Stimulated activated CD8-positive, alpha-beta memory T cell treated with anti-CD3 and anti-CD28 coated beads, Interleukin-4, amount 100 ng/mL, for 4 hours (primary cell): ENCODE measurements around the gene LYPD1.

Experiments
- DNase-seq, 2 donors: peaks; one replicate each; pipeline ENCODE4 v3.0.0-alpha.2; 2020; ENCODE audit warnings: low read depth in 2 of 2, low spot score in 1 of 2

LYPD1 gene

DNA sequence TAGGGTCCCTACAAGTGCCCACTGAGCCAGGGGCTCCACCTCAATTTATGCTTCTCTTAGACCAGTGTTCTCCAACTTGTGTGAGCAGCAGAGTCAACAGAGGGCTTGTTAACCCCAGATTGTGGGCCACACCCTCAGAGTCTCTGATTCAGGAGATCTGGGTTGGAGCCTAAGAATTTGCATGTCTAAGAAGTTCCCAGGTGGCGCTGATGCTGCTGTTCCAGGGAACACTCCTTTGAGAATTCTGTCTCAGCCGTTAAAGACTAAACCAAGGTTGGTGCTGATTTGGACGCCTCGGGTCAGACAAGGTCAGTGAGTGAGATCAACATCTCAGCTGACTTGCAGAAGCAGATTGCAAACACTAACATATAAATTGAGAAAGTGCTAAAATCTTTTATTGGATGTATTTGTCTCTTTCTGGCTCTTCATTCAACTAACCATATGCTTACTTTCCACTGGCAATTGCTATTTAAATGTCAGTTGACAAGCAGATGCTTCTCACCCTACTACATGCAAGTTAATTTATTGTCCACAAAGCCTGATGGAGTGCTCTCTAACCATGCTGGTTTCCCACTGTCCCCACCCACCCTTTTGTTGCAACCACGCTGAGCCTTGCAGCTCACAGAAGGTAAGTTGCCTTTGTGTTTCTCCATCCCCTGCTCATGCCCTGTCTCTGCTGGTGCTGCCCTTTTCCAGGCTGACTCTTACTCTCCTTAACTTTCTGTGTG is 31.5 kb downstream of the LYPD1 start:
- DNase-seq = no peak

DNA sequence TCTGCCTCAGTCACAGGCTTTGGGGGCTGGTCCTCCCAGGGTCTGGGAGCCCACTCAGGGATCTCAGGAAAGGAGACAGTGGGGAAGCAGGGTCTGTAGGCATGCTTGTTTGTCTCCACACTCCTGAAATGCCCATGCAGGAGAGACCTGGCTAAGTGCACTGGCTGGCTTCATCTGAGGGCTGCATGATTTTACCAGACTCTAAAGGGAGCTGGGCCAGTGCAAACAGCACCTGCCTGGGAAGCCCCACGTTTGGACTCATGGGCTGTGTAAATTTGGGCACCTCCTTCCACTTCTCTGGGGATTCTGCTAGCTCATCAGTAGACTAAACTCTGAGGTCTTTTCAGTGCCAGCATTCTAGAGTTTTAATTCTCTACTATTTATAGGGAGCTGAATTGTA is 33.7 kb downstream of the LYPD1 start:
- no peak for DNase-seq

DNA sequence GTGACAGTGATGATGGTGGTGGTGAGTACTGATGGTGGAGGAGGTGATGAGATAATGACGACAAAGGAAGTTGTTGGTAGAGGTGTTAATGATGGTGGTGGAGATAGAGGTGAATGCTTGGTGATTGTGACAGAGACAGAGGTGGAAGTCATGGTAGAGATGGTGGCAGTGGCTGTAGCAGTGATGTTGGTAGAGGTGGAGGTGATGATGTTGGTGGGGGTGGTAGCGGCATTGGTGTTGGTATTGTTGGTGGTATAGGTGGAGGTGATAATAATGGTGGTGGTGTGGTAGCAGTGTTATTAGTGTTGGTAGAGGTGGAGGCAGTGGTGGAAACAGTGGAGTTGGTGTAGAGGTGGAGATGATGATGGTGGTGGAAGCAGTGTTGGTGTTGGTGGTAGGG is 36.4 kb downstream of the LYPD1 start:
- DNase-seq = no peak

DNA sequence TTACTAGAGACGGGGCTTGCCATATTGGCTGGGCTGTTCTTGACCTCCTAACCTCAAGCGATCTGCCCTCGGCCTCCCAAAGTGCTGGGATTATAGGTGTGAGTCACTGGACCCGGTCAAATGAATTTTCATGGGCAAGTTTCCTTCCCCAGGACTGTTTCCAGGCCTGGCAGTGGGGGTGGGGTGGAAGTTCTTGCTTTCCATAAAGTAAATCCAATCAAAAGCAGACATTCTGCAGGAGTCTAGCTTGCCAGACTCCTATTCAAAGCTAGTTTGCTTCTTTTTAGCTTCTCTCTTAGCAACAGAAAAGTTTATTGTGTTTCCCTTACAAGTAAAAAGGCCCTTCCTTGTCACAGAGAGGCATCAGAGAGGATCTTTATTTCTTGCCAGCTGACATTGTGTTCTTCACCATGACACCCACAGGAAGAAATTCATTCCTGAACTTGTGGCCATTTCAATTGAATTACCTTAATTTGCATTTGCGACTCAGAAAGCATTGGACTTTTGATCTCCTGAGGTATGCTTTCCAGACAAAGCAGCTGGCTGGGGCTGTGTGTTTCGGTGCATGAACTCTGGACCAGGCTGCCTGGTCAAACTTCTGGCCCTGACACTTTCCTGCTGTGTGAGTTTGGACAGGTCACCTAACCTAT is 37.9 kb downstream of the LYPD1 start:
- no peak for DNase-seq

DNA sequence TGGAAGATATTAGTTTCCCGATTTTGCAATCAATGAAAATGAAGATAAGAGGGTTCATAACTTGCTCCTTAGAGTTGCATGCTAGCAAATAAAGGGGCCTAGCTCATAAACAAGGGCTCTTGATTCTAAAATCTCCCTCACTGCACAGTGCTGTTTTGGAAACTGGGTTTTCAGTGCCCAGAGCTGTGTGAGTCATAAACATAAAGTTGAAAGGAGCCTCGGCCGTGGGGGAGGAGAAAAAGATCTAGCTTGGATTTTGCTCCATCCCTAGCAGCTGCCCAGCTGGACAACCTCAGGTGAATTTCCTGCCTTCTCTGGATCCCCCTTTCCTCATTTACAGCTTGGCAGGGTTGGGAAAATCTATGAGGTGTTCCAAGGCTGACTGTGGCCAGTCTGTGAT is 42.5 kb downstream of the LYPD1 start:
- DNase-seq = no peak

DNA sequence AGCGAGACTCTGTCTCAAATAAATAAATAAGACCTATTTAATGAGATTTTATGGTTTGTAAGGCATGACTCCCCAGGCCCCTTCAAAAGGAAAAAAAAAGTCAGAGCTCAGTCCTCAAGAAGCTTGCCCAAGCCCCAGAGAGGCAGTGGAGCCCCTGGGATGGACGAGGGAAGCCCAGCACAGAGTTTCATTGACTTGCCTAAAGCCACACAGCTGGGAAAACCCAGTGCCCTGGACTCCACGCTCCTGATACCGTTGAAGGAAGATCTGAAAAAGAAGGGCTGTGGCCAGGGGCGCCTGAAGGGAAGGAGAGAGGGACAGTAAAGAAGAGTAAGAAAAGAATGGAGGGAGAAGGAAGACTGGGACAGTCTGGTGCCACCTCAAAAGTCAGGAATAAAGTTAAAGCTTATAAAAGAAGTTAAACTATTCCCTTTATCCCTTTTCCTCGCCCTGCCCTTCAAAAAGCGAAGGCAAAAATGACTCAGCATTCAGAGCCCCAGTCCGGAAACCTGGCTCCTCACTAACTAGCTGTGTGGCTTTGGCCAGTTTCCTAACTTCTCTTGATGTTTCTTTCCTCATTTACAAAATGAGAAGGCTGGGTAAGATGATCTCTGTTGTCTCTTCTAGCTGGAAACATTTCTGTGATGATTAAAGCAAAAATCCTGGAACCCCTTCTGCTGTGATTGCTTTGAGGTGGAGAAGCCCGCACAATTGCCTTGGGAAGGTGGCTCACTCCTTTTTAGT is 46.7 kb downstream of the LYPD1 start:
- no peak for DNase-seq

DNA sequence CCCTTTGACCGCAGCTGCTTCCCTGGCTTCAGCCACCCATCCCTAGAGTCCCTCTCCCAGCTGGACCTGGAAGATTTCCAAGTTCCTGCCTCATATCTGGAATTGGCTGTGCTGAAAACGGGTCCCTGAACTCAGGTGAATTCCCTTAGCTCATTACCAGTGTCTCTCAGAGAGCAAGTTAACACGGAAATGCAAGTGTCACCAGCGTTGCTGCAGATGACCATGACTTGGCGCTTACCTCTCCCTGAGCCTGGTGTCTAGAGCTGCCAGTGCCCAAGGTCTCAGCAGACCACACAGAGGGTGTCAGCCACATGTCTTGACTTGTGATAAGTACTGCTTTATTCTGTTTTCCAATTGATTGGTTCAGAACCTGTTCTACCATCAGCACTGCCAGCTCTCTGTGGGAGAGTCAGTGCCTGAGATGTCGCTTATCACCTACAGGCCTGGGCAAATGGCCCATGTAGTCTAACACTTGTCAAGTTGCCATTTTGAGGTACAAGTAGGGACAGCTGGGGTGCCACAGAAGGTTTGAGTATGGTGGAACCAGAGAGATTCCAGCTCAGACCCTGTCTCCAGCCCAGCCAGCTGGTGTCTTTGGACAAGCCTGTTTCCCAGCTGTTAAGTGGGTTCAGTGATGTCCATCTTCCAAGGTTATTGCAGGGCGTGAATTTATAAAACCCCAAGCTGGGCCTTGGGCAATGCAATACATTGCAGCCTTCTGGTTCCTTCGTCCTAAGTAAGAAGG is 48.7 kb downstream of the LYPD1 start:
- no peak for DNase-seq

DNA sequence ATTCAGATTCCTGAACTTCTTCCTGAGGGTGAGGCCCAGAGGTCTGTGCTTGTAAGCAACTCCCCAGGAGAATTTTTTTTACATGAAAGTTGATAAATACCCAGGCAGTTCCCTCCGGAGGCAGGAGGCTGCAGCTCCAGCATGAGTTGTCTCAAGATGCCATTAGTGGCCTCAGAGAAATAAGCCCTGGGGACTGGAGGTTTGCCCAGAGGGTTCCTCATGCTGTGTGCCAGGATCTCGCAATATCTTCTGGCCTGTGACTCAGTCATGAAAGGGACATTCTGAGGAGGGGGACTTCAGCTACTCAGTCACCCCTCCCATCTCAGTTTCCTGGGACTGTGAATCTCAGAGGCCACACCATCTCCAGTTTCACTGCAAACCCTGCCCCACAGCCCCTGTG is 49.9 kb downstream of the LYPD1 start:
- DNase-seq = no peak

DNA sequence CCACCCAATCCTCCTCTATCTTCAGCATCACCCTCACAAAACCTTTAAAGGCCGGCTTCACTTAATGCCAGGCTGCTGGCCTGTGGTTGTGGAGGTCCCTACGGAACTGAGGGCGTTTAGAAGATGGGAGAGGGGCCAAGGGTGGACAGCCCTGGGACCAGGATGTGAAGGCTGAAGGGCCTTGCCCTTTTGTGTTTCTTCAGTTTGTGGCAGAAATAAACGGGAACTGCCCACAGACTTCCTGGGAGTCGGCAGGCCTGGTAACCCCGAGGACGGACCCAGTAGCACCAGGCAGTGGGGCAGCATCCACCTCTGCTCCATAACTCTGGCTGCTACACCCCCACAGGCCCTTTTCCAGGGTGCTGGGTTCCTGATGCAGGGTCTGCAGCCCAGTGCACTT is 51.3 kb downstream of the LYPD1 start:
- DNase-seq = no peak

DNA sequence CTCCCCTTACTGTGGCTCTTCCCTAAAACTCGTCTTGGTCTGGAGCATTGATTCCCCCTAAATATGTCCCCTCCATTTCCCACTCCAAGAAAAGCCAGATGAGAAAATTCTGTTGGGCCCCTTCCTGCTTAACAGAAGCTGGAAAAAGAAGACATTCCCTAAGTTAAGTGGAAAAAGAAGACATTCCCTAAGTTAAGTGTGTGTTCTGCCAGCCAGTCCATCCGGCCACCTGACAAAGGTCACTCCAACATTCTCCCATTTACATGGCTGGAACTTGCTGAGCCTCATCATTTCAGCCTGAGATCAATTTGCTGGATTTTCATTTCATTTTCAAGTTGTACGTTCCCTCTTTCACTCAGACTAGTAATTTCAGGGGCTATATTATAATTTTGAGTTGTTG is 52.0 kb downstream of the LYPD1 start:
- DNase-seq = no peak

DNA sequence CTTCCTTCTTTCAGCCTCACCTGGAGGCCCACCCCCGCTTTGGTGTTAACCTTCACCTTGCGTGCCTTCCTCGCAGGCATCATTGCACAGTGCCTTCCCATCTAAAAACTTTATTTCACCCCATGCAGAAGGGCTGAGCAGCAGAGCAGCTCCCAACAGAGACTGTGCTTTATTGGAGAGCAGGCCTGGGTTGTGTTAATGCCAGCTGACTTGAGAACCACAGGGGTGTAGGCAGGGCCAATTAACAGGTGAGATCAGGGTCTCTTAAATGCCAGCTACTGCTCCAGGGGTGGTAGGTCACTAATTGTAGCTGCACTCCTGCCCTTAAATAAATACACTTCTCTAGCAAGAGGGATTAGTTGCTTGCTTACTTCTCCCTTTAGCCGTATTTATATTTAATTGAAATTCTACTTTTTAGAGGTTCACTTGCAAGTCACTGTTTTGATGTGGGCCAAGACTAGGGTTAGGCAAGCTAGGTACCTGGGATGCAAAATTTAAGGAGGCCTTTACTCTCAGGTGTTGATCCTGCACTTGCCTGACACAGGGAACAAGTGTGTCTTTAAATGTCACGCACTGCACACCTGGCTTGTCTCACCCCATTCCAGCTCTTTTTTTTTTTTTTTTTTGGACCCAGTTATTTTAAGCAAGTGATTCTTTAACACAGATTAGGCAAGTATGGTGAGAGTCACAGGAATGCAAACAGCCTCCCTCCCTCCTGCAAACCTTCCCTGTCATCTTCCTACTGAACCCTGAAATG is 54.5 kb downstream of the LYPD1 start:
- no peak for DNase-seq

DNA sequence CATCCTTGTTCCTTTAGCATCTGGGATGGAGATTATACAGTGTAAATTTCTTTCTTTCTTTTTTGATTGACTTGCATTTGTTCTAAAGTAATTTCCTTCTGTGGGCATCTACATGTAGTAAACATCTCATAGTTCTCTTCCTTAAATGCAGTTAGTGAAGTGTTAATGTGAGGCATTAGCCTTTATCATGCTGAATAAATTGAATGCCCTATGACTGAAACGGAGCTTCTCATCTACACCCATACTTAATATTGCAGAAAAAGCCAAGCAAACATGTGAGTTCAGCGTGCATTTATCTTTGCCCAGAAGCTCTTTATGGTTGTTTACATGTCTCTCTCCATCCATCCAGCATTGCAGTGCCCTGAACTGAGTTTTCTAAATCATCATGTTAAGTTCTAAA is 58.3 kb downstream of the LYPD1 start:
- DNase-seq = no peak

DNA sequence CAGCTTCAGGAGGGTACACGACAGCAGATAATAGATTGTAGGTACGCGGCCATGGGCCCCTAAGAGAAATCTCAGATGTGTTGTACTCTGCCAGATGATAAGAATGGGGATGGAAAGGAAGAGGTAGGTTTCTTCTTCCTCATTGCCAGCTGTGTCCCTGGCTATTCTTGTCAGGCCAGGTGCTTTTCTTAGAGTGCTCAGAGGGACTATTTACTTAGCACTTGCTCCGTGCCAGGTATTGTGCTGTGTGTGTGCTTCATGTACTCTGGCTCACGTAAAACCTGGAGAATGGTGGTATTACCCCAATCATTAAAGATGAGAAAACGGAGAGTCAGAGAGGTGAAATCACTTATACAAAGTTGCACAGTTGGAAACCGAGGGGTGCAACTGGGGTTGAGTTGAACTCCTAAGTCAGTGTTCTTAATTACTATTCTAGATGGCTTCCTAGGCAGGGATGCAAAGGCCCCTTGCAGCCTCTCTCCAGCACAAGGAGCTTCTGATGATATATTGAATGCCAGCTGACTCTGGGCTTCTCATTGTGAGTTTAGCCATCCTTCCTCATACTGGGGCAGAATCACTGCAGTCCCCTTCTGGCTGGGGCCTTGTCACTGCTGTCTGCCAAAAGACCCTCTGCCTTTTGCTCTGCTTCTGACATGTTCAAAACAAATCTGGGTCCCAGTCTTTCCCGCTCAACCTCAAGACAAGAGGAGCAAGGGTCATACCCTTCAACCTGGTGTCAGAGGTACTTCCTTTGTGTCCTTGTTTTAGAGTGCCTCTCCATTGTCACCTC is 60.7 kb downstream of the LYPD1 start:
- DNase-seq = no peak

DNA sequence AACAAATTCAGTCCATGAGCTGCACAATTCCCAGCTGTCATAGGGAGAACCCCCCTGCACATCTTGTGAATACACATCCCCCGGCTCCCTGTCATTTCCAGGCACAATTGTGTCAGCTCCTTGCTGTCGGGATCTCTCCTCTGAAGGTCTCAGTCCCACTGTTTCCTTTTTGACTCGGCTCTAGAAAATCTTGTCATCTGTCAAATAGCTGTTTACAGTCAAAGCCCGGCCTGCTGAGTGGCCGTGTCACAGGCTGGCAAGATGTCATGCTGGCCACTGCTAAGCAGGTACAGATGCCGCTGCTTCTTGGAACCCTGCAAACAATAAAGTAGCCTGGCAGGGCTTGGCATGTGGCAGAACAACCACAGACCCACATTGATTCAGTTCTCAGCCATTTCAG is 61.7 kb downstream of the LYPD1 start:
- DNase-seq = no peak

DNA sequence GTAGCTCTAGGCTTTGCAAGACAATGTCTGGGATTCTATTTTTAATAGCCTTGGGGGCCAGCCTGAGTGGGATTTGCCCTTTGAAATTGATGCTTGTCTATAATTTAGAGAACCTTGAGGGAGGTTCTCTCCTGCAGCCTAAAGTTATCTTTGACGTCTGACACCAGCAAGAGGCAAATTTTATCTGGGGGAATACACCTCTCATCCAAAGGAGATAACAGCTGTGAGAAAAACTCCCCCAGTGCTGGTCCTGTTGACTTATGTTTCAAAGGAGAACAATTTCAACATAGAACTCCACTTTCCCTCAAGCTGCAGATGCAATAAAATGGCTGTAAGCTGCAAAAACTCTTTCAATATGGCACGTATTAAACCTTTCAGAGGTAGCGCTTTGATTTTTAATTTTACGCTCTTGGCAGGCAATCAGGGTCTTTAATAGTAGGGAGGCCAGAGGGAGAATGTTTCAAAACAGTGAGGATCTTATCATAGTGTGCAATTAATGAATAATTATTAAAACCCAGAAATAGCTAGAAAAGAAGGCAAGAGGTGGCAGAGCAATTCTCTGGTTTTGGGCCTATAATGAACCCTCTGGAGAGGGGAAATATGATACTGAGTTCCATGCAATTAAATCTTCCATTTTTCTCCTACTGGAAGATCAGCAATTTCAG is 62.4 kb downstream of the LYPD1 start:
- DNase-seq = no peak

DNA sequence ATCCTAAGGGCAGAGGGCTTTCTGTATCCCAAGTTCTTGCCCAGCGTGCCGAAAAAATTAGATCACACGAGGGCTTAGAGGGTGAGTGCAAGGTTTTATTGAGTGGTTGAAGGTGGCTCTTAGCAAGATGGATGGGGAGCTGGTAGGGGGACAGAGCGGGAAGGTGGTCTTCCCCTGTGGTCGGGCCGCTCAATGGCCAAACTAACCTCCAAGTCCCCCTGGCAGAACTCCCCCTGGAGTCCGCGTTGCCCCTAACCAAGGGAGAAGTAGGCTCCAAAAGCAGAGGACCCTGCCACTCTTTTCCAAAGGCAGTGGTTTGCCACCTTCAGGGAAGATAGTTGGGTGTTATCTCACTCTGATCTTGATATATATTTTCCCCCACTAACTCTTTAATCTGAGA is 63.4 kb downstream of the LYPD1 start:
- DNase-seq = no peak

DNA sequence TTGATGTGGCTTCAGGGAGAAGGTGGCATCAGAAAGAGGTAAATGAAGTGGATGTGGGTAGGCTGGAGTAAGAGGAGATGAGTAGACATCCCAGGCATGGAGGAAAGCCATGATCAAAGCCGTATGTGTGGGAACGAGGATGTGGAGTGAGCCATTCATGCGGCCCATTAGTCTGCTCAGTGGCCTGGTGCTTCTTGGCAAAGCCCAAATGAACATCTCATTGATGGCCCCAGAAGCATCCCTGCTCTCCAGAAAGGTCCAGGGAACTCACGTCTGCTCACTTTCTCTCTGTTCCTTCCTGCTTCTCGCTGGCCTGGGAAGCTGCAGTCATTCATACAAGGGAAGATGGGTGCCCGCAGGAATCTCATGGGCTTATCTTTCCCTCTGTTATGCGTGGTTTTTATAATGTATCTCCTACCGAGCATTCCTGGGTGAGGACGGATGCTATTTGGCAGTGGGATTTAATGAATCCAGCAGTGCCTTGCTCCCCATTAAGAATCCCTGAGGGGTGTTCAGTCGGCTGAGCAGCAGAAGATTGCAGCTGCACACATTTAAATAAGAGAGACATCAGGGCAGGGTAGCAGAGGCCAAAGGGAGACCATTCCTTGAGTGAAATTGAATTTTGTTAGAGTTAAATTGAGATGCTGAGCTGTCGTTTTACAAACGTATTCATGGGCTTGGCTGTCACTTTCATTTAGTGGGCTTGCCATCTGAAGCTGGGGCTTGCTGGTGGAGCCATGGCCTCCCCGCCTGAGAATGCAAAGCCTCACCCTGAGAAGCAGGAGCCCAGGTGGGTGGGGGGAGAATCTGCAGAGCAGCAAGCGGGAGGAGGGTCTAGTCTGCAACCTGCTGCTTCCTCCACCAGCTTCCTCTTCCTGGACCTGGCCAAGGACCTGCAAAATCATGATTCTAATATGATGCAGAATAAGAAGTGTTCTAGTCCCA is 64.5 kb downstream of the LYPD1 start:
- DNase-seq = no peak

DNA sequence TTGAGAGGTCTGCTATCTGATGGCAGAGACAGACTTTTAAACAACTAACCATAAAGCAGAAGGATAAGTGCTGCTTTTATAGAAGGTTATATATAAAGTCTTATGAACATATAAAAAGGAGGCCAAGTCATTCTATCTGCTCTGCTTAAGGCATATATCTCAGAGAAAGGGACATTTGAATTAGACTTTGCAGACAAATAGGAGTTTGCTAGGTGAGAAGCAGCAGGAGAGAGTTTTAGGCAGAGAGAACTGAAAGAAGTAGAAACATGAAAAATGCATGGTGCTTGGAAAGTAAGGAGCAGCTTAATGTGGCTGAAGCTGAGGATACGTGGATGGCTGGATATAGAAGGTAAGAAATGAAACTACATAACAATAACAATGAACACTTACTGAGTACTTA is 65.4 kb downstream of the LYPD1 start:
- no peak for DNase-seq

DNA sequence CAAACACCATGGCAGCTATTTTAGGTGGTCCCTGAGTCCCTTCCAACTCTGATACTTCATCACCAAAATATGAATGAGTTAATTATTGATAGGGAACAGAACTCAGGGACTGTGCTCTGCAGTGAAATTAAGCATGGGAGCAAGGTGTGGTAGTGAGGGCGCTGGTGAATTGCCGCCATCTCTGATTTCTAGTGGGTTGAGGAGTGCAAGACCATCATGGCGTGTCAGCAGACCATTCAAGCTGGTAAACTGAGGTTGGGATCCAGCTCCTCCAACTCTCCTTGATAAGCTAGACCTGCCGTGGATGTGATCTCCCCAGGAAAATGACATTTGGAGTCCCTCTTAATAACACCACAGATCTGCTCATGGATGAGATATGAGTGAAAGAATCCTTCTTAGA is 70.4 kb downstream of the LYPD1 start:
- no peak for DNase-seq
